Thyroid gland (tissue), 4 donors: Measurements from ENCODE around the gene DSTN.
A peak's percentile ranks its signal among the peaks of the same experiment; 100 is the strongest.

Experiments
- POLR2A ChIP-seq, 2 donors: fragments of 450-650 bp; IDR thresholded peaks; one replicate each; pipeline ENCODE4 v1.6.1; 2017; ENCODE audit warnings: antibody characterized with exemption in 2 of 2, mild to moderate bottlenecking in 2 of 2, moderate library complexity in 1 of 2
- TF ChIP-seq, protein P1 (sequence below), 6 experiments: fragments of 200-600 bp in 3 of 6; fragments of 450-650 bp in 3 of 6; sonication (generic) in 3 of 6; IDR thresholded peaks; one replicate each; pipeline ENCODE4 v1.5.1; 2016 to 2019; ENCODE audit warnings: antibody characterized with exemption in 6 of 6, mild to moderate bottlenecking in 2 of 6, inconsistent platforms in 1 of 6, moderate library complexity in 1 of 6

DNA sequence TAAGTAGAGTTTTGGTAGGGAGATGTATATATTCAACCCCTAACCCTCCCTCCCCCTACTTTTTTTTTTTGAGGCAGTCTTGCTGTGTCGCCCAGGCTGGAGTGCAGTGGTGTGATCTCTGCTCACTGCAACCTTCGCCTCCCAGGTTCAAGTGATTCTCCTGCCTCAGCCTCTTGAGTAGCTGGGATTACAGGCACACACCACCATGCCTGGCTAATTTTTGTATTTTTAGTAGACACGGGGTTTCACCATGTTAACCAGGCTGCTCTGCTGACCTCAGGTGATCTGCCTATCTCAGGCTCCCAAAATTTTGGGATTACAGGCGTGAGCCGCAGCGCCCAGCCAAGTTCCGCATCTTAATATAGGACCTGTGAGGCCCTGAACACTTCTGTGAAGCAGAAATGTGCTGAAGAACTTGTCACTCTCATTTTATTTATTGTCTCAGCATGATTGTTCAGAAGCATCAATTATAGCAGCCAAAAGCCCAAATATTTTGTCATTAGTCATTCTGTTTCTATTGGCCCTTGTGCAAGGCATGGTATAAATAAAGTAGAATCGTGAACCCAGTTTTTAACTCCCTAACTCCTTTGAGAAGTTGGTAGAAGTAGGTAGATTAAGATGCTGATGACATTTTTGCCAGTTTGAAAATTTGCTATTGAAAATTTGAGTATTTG is 19.4 kb downstream of the DSTN start:
- TF ChIP-seq, protein P1, sequence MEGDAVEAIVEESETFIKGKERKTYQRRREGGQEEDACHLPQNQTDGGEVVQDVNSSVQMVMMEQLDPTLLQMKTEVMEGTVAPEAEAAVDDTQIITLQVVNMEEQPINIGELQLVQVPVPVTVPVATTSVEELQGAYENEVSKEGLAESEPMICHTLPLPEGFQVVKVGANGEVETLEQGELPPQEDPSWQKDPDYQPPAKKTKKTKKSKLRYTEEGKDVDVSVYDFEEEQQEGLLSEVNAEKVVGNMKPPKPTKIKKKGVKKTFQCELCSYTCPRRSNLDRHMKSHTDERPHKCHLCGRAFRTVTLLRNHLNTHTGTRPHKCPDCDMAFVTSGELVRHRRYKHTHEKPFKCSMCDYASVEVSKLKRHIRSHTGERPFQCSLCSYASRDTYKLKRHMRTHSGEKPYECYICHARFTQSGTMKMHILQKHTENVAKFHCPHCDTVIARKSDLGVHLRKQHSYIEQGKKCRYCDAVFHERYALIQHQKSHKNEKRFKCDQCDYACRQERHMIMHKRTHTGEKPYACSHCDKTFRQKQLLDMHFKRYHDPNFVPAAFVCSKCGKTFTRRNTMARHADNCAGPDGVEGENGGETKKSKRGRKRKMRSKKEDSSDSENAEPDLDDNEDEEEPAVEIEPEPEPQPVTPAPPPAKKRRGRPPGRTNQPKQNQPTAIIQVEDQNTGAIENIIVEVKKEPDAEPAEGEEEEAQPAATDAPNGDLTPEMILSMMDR (IDR thresholded peaks at IDR 0.05) = no peak
- peak in 1 of 2 donors; percentile 46 for TF ChIP-seq POLR2A (IDR thresholded peaks at IDR 0.05)
